Right atrium auricular region (tissue), 2 donors: ENCODE data around the gene SMYD3. TPM values are rescaled to one million over a fixed set of nuclear protein-coding genes. Genes with fewer than 3 reads are reported as not detected.

ENCODE experiments used
- DNase-seq: peaks from one replicate; pipeline ENCODE4 v3.0.0-alpha.2; 2019; ENCODE audit warnings: low spot score
- H3K27ac ChIP-seq, 2 donors: fragments of 200-600 bp; sonication (generic); 1 replicate in 1 of 2; 2 replicates in 1 of 2; pipeline ENCODE4 v1.5.1; 2016 to 2019
- H3K27me3 ChIP-seq, 2 donors: fragments of 200-600 bp; sonication (generic); one replicate each; pipeline versions ENCODE4 v1.5.1 to v1.6.0; 2017 to 2019
- H3K36me3 ChIP-seq: fragments of 200-600 bp; sonication (generic); one replicate; pipeline ENCODE4 v1.5.1; 2016
- H3K4me1 ChIP-seq, 2 donors: fragments of 200-600 bp; sonication (generic); one replicate each; pipeline versions ENCODE4 v1.5.1 to v1.6.0; 2017 to 2019
- H3K4me3 ChIP-seq, 2 donors: fragments of 200-600 bp; sonication (generic); 1 replicate in 1 of 2; 2 replicates in 1 of 2; pipeline ENCODE4 v1.5.1; 2017 to 2019; ENCODE audit warnings: mild to moderate bottlenecking in 1 of 2, moderate library complexity in 1 of 2
- H3K9me3 ChIP-seq, 2 donors: fragments of 200-600 bp; sonication (generic); one replicate each; pipeline ENCODE4 v1.5.1; 2019
- total RNA-seq, 2 donors: library from RNA; depleted of rRNA; stranded (reverse); fragments of >200 nt; gene quantifications; one replicate each; pipeline ENCODE4 v1.1.0, GENCODE V29; 2016
- TF ChIP-seq, protein P1 (sequence below), 2 donors: fragments of 200-600 bp; sonication (generic); IDR thresholded peaks; one replicate each; pipeline ENCODE4 v1.5.1; 2019; ENCODE audit warnings: antibody characterized with exemption in 2 of 2

SMYD3 gene
- total RNA-seq, 2 donors from 2014 or later: 7.9 to 8.5 TPM

DNA sequence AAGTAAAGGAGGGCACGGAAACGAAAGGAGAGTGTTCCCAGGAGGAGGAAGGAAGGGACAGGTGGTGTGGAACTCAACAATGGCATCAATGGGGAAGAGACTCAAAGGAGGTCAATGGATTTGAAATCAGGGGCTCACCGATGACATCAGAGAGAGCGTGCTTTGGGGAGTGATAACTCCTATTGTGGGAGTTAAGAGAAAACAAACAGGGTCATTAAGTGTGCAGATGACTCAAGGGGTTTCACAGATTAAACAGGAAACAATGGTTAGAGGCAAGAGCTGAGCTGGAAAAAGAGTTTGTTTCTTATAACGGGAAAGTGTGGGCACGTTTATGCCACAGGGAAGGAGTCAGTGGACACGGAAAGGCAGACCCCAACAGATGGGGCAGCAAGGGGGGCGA, 629.1 kb downstream of the SMYD3 start:
- no peak for DNase-seq
- Histone ChIP-seq H3K27me3 (no peaks in the 10 kb centered on the region), H3K4me3 (no peak overlapping the region), H3K9me3 (no peaks in the 10 kb centered on the region), H3K4me1 (peaks cover 0 to 20% of the 10 kb centered on the region in 2 donors), H3K27ac (no peak overlapping the region), H3K36me3 (no peaks in the 10 kb centered on the region)
- TF ChIP-seq, protein P1, sequence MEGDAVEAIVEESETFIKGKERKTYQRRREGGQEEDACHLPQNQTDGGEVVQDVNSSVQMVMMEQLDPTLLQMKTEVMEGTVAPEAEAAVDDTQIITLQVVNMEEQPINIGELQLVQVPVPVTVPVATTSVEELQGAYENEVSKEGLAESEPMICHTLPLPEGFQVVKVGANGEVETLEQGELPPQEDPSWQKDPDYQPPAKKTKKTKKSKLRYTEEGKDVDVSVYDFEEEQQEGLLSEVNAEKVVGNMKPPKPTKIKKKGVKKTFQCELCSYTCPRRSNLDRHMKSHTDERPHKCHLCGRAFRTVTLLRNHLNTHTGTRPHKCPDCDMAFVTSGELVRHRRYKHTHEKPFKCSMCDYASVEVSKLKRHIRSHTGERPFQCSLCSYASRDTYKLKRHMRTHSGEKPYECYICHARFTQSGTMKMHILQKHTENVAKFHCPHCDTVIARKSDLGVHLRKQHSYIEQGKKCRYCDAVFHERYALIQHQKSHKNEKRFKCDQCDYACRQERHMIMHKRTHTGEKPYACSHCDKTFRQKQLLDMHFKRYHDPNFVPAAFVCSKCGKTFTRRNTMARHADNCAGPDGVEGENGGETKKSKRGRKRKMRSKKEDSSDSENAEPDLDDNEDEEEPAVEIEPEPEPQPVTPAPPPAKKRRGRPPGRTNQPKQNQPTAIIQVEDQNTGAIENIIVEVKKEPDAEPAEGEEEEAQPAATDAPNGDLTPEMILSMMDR (IDR thresholded peaks at IDR 0.05): no peak

DNA sequence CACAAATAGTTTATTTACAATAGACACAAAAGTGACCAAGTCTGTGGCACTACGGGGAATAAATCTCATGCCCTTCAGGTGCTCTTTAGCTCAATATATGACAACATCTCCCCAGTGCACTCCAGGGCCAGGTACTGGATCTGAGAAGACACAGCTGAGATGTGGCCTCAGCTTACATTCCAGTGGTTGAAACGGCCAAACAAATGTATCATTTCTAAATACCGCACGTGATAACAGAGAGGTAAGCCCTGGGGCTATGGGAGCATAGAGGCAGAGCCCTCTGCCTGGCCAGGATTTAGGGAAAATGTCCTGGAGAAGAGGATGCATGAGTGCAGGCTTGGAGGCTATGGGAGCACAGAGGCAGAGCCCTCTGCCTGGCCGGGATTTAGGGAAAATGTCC, 630.5 kb downstream of the SMYD3 start:
- H3K27ac ChIP-seq: no peak overlapping the region
- TF ChIP-seq, protein P1 (IDR thresholded peaks at IDR 0.05): no peak
- H3K4me1 ChIP-seq: peaks cover 0 to 20% of the 10 kb centered on the region in 2 donors

DNA sequence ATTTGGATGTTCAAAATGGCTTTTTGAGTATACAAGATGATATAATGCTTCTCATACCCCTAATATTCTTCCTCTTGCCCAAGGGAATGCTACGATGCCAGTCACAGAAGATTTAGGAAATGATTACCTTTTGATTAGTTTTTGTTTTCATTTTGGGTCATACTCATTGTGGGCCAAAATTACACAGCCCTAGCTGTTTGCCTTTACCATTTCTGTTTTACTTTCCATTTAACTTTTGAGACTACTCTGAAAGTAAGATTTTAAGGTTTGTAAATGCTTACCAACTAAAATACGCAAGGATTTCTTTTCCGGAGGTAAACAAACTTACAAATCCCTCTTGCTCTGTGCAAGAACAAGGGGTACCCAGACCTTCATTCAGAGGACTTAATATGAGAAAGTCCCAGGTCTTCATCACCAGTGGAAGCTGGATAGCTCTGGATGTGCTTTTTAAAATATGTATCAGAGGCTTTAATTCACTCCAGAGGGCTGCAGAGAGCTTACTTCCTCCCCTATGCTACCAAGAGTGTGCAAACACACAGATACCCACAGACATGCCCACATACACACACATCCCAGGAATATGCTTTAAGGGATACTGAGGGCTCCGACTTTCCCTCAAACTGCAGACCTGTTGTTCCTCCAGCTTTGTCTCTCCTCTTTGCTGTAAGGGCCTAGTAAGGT, 631.4 kb downstream of the SMYD3 start:
- TF ChIP-seq, protein P1 (IDR thresholded peaks at IDR 0.05): no peak
- no peak overlapping the region for H3K27ac ChIP-seq

More for the DNA sequence above, 630.5 kb downstream of the SMYD3 start:
- Histone ChIP-seq H3K27me3 (no peaks in the 10 kb centered on the region), H3K9me3 (no peaks in the 10 kb centered on the region), H3K36me3 (no peaks in the 10 kb centered on the region), H3K4me3 (no peak overlapping the region)
- DNase-seq: no peak

DNA sequence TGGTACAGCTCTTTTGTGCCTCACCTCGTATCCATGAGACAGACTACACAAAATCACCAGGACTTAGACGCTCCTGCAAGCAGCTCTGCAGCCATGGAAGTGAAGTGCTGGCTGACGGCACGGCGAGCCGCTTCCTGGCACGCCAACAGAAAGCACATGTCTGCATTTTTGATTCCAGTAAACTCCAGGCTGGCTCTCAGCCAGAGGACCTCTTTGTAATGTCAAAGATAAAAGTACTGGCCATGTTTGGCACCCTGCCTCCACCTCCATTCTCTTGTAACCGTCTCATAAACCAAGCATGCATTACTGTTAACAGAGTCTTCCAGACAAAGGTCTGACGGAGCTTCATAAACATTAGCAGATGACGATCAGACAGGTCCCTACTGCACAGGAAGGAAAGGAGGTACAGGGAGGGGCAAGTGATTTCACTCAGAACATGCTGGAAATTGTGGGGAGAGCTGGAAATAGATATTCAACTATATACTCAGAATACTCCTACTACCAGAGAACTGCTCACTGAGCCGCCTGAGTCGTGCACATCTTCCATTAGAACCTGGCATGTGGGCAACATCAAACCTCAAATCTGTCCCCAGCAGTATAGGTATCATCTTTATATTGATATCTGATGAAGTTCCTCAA, 632.0 kb downstream of the SMYD3 start:
- TF ChIP-seq, protein P1 (IDR thresholded peaks at IDR 0.05): no peak
- peak; percentile 89 for DNase-seq
- no peak overlapping the region for H3K4me3 ChIP-seq
- no peaks in the 10 kb centered on the region for H3K27me3 ChIP-seq
- H3K36me3 ChIP-seq: no peaks in the 10 kb centered on the region
- no peak overlapping the region for H3K27ac ChIP-seq
- peaks cover 0 to 20% of the 10 kb centered on the region in 2 donors for H3K4me1 ChIP-seq
- H3K9me3 ChIP-seq: no peaks in the 10 kb centered on the region

More for the DNA sequence above, 631.4 kb downstream of the SMYD3 start:
- Histone ChIP-seq H3K4me1 (peaks cover 0 to 20% of the 10 kb centered on the region in 2 donors), H3K9me3 (no peaks in the 10 kb centered on the region), H3K4me3 (no peak overlapping the region), H3K36me3 (no peaks in the 10 kb centered on the region), H3K27me3 (no peaks in the 10 kb centered on the region)
- no peak for DNase-seq

DNA sequence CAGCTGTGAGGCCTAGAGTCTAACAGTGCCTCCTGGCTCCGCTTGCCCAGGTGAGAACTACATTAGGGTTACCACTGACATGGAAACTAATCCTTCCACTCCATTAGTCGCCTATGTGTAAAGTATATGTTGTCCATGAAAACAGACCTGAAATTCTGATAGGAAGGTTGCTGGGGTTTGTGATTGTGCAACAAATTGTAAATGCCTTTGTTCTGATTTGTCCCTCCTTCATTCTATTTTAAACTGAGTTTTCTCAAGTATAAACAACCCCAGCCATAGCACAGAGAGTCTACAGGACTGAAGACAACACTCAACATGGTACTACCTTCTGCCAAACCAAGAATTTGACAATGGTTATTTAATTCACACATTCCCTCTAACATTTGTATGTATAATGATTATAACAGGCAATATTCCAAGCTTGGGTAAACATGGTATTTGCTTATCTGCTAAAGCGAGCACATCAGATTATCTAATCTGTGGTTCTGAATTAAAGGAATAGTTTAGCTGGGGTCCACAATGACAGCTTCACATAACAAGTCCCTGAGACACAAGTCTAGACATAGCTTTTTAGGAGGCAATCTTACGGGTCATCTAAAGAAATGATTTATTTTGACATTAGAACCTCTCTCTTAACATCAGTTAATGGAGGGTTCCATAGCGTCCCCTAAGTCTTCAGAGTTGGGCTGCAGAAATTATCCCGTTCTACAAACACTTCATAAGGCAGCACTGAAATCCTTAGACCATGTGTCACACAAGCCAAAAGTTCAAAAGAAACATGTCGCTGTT, 633.0 kb downstream of the SMYD3 start:
- no peak for DNase-seq
- TF ChIP-seq, protein P1 (IDR thresholded peaks at IDR 0.05): no peak
- H3K27me3 ChIP-seq: no peaks in the 10 kb centered on the region

More for the DNA sequence above, 633.0 kb downstream of the SMYD3 start:
- Histone ChIP-seq H3K36me3 (no peaks in the 10 kb centered on the region), H3K9me3 (no peaks in the 10 kb centered on the region), H3K27ac (no peak overlapping the region), H3K4me1 (peaks cover 0 to 20% of the 10 kb centered on the region in 2 donors), H3K4me3 (no peak overlapping the region)
